ENCODE results near the gene CEP120. TPM values are rescaled to one million over a fixed set of nuclear protein-coding genes. Genes with fewer than 3 reads are reported as not detected.

CEP120 gene
- total RNA-seq, 2 donors from 2014 or later, result 19.9 to 23.5 TPM

DNA sequence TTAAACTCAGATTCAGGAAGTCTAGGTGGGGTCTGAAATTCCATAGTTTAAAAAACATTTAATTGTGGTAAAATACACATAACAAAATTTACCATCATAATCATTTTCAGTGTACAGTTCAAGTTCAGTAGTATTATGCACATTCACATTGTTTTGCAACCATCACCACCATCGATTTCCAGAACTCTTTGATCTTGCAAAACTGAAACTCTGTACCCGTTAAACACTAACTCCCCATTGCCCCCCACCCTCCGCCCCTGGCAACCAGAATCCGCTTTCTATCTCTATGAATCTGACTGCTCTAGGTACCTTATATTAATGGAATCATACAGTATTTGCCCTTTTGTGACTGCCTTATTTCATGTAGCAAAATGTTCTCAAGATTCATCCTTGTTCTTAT, 117.5 kb downstream of the CEP120 start:
- 86 to 90% methylated on average over 4 of the region's 4 CpGs for WGBS, 2 experiments (ENCODE audit: insufficient coverage in 1 of 2, insufficient read length in 1 of 2)

DNA sequence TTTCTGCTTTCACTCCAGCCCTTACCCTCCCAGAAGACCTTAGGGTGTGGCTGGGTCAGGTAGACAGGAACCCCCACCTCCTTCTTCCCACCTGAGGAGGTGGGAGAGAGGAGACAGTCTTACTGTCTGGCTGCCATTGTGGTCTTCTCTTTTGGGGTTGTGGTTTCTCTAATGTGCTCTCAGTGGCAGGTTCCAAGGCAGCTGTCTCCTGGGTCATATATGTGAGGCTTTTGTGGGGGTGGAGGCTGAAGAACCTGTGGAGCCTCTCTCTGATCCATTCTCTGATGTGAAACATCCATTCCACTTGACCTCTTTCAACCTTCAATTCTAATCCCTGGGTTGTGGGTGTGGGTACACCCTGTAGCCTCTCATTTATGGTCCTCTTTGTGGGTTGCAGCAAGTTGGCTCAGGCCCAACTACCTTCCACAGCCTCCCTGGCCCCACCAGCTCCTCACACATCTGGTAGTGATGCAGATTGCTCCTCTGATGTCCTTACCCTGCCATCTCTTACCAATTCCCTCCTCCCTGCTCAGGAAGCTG, 118.4 kb downstream of the CEP120 start:
- Mint-ChIP-seq H3K9me3 (no peaks in the 10 kb centered on the region), H3K36me3 (ENCODE audit: low read depth) (no peaks in the 10 kb centered on the region), H3K27ac (no peak overlapping the region), H3K4me1 (no peaks in the 10 kb centered on the region), H3K4me3 (no peak overlapping the region), H3K27me3 (ENCODE audit: insufficient read depth) (no peaks in the 10 kb centered on the region)
- Histone ChIP-seq H3K4me1 (ENCODE audit: control insufficient read depth, insufficient read depth, low read length) (no peaks in the 10 kb centered on the region), H3K9ac (ENCODE audit: extremely low read depth, low read length, poor library complexity, severe bottlenecking) (no peak overlapping the region), H3K9me3 (ENCODE audit: control insufficient read depth, low read length) (peaks cover 6% of the 10 kb centered on the region), H3K4me3 (ENCODE audit: low read length) (no peak overlapping the region), H3K36me3 (ENCODE audit: control insufficient read depth, insufficient read depth, low read length) (no peaks in the 10 kb centered on the region), H3K27ac (ENCODE audit: low read depth, low read length) (no peak overlapping the region), H3K27me3 (ENCODE audit: control insufficient read depth, insufficient read depth, low read length, poor library complexity, severe bottlenecking) (no peaks in the 10 kb centered on the region)
- TF ChIP-seq, protein P1, sequence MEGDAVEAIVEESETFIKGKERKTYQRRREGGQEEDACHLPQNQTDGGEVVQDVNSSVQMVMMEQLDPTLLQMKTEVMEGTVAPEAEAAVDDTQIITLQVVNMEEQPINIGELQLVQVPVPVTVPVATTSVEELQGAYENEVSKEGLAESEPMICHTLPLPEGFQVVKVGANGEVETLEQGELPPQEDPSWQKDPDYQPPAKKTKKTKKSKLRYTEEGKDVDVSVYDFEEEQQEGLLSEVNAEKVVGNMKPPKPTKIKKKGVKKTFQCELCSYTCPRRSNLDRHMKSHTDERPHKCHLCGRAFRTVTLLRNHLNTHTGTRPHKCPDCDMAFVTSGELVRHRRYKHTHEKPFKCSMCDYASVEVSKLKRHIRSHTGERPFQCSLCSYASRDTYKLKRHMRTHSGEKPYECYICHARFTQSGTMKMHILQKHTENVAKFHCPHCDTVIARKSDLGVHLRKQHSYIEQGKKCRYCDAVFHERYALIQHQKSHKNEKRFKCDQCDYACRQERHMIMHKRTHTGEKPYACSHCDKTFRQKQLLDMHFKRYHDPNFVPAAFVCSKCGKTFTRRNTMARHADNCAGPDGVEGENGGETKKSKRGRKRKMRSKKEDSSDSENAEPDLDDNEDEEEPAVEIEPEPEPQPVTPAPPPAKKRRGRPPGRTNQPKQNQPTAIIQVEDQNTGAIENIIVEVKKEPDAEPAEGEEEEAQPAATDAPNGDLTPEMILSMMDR (conservative IDR thresholded peaks at IDR 0.05), result no peak
- DNase-seq, result no peak

More for the DNA sequence above, 117.5 kb downstream of the CEP120 start:
- TF ChIP-seq, protein P1 (conservative IDR thresholded peaks at IDR 0.05), result no peak
- Histone ChIP-seq H3K27ac (ENCODE audit: low read depth, low read length) (no peak overlapping the region), H3K36me3 (ENCODE audit: control insufficient read depth, insufficient read depth, low read length) (no peaks in the 10 kb centered on the region), H3K4me1 (ENCODE audit: control insufficient read depth, insufficient read depth, low read length) (no peaks in the 10 kb centered on the region), H3K27me3 (ENCODE audit: control insufficient read depth, insufficient read depth, low read length, poor library complexity, severe bottlenecking) (no peaks in the 10 kb centered on the region), H3K9me3 (ENCODE audit: control insufficient read depth, low read length) (peaks cover 6% of the 10 kb centered on the region), H3K4me3 (ENCODE audit: low read length) (no peak overlapping the region), H3K9ac (ENCODE audit: extremely low read depth, low read length, poor library complexity, severe bottlenecking) (no peak overlapping the region)
- Mint-ChIP-seq H3K27ac (no peak overlapping the region), H3K4me1 (no peaks in the 10 kb centered on the region), H3K27me3 (ENCODE audit: insufficient read depth) (no peaks in the 10 kb centered on the region), H3K36me3 (ENCODE audit: low read depth) (no peaks in the 10 kb centered on the region), H3K4me3 (no peak overlapping the region), H3K9me3 (no peaks in the 10 kb centered on the region)
- no peak for DNase-seq

DNA sequence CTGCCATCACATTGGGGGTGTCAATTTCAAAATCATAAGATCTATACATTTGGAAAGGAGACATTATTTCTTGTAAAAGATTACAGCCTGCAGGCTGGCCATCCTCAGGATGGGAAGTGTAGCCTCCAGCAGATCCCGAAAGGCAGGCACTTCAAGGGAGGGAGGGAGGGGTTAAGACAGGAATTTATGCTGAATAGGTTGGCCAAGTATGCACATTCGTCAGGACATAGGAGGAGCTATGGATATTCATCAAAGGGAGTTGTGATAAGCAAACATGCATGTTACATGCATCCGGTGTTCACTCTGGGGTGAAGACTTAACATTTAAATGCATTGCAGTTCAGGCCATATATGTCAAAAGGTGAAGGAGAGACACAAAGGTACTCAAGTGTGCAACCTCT, 119.4 kb downstream of the CEP120 start:
- Mint-ChIP-seq H3K9me3 (no peaks in the 10 kb centered on the region), H3K36me3 (ENCODE audit: low read depth) (no peaks in the 10 kb centered on the region), H3K4me3 (no peak overlapping the region), H3K27ac (no peak overlapping the region), H3K4me1 (no peaks in the 10 kb centered on the region), H3K27me3 (ENCODE audit: insufficient read depth) (no peaks in the 10 kb centered on the region)
- no peak for DNase-seq
- Histone ChIP-seq H3K27me3 (ENCODE audit: control insufficient read depth, insufficient read depth, low read length, poor library complexity, severe bottlenecking) (no peaks in the 10 kb centered on the region), H3K9me3 (ENCODE audit: control insufficient read depth, low read length) (peaks cover 6% of the 10 kb centered on the region), H3K4me3 (ENCODE audit: low read length) (no peak overlapping the region), H3K4me1 (ENCODE audit: control insufficient read depth, insufficient read depth, low read length) (no peaks in the 10 kb centered on the region), H3K36me3 (ENCODE audit: control insufficient read depth, insufficient read depth, low read length) (no peaks in the 10 kb centered on the region), H3K27ac (ENCODE audit: low read depth, low read length) (no peak overlapping the region), H3K9ac (ENCODE audit: extremely low read depth, low read length, poor library complexity, severe bottlenecking) (no peak overlapping the region)
- WGBS, 2 experiments (ENCODE audit: insufficient coverage in 1 of 2, insufficient read length in 1 of 2), result 78 to 82% methylated on average over 3 of the region's 3 CpGs
- TF ChIP-seq, protein P1 (conservative IDR thresholded peaks at IDR 0.05), result no peak

All from endodermal cell (in vitro differentiated cells).